Neuronal stem cell (in vitro differentiated cells): Measurements from ENCODE around the gene SZRD1.

Experiments used
- DNase-seq: peaks from one replicate; pipeline ENCODE4 v3.0.0-alpha.2; 2013; ENCODE audit warnings: low spot score
- H2AFZ ChIP-seq: one replicate; pipeline ENCODE4 v1.6.1; 2013; ENCODE audit warnings: mild to moderate bottlenecking, low read length, inconsistent platforms
- H2AK5ac ChIP-seq: 2 replicates; pipeline ENCODE4 v1.6.1; 2013; ENCODE audit warnings: low read depth, mild to moderate bottlenecking, inconsistent platforms, low read length, moderate library complexity, mixed read lengths
- H2BK120ac ChIP-seq: 2 replicates; pipeline ENCODE4 v1.6.1; 2013; ENCODE audit warnings: low read depth, mild to moderate bottlenecking, inconsistent platforms, low read length, moderate library complexity, mixed read lengths
- H2BK12ac ChIP-seq: one replicate; pipeline ENCODE4 v1.6.1; 2013; ENCODE audit warnings: low read length, inconsistent platforms
- H2BK15ac ChIP-seq: 2 replicates; pipeline ENCODE4 v1.6.1; 2013; ENCODE audit warnings: mild to moderate bottlenecking, low read length, inconsistent platforms, mixed read lengths
- H2BK5ac ChIP-seq: one replicate; pipeline ENCODE4 v1.6.1; 2013; ENCODE audit warnings: inconsistent platforms, mild to moderate bottlenecking, low read length, moderate library complexity
- H3K14ac ChIP-seq: one replicate; pipeline ENCODE4 v1.6.1; 2013; ENCODE audit warnings: low read length, inconsistent platforms
- H3K18ac ChIP-seq: 2 replicates; pipeline ENCODE4 v1.6.1; 2013; ENCODE audit warnings: low read length, inconsistent platforms
- H3K23ac ChIP-seq: 2 replicates; pipeline ENCODE4 v1.6.1; 2013; ENCODE audit warnings: low read depth, mild to moderate bottlenecking, mixed read lengths, low read length, inconsistent platforms; ENCODE audit not compliant: poor library complexity
- H3K27ac ChIP-seq: replicated peaks from 3 replicates; pipeline ENCODE4 v1.5.1; 2013; ENCODE audit warnings: low read length, inconsistent platforms
- H3K27me3 ChIP-seq, 3 experiments: 2 replicates each; pipeline ENCODE4 v1.6.1; 2013; ENCODE audit warnings: low read length in 3 of 3, mild to moderate bottlenecking in 2 of 3, inconsistent platforms in 1 of 3, low read depth in 1 of 3, mixed read lengths in 1 of 3, moderate library complexity in 1 of 3; ENCODE audit not compliant: control insufficient read depth in 3 of 3, insufficient read depth in 3 of 3
- H3K36me3 ChIP-seq, 2 donors: replicated peaks in 1 of 2; 2 replicates each; pipeline ENCODE4 v1.6.1; 2013; ENCODE audit warnings: low read length in 2 of 2; ENCODE audit not compliant: control insufficient read depth in 2 of 2, insufficient read depth in 2 of 2
- H3K4ac ChIP-seq: 2 replicates; pipeline ENCODE4 v1.6.1; 2013; ENCODE audit warnings: inconsistent platforms, mild to moderate bottlenecking, low read length, moderate library complexity
- H3K4me1 ChIP-seq, 2 donors: 1 replicate in 1 of 2; 2 replicates in 1 of 2; pipeline ENCODE4 v1.6.1; 2013; ENCODE audit warnings: low read length in 2 of 2, low read depth in 1 of 2; ENCODE audit not compliant: control insufficient read depth in 2 of 2, insufficient read depth in 1 of 2
- H3K4me2 ChIP-seq: one replicate; pipeline ENCODE4 v1.6.1; 2013; ENCODE audit warnings: mild to moderate bottlenecking, low read length, inconsistent platforms; ENCODE audit not compliant: insufficient read depth, poor library complexity, severe bottlenecking
- H3K4me3 ChIP-seq, 2 donors: 2 replicates each; pipeline ENCODE4 v1.5.1; 2013; ENCODE audit warnings: low read length in 2 of 2, mild to moderate bottlenecking in 2 of 2, inconsistent platforms in 1 of 2, moderate library complexity in 1 of 2
- H3K79me1 ChIP-seq: one replicate; pipeline ENCODE4 v1.6.1; 2013; ENCODE audit warnings: low read depth, mild to moderate bottlenecking, inconsistent platforms, low read length, moderate library complexity
- H3K9ac ChIP-seq: one replicate; pipeline ENCODE4 v1.6.1; 2013; ENCODE audit warnings: mild to moderate bottlenecking, low read depth, low read length, inconsistent platforms; ENCODE audit not compliant: poor library complexity
- H3K9me3 ChIP-seq, 2 donors: replicated peaks in 1 of 2; 2 replicates each; pipeline versions ENCODE3 to v1.6.1; 2013; ENCODE audit warnings: low read length in 2 of 2, mild to moderate bottlenecking in 2 of 2, inconsistent platforms in 1 of 2, low read depth in 1 of 2, mixed read lengths in 1 of 2, moderate library complexity in 1 of 2; ENCODE audit not compliant: control insufficient read depth in 2 of 2, insufficient read depth in 1 of 2
- H4K8ac ChIP-seq: one replicate; pipeline ENCODE4 v1.6.1; 2013; ENCODE audit warnings: low read depth, mild to moderate bottlenecking, inconsistent platforms, low read length, moderate library complexity
- H4K91ac ChIP-seq: one replicate; pipeline ENCODE4 v1.6.1; 2013; ENCODE audit warnings: low read length, low read depth, mild to moderate bottlenecking, inconsistent platforms; ENCODE audit not compliant: poor library complexity
- WGBS, 2 donors: extraction: QIAGEN DNeasy Blood & Tissue Kit; methylation state at CpG; one replicate each; pipeline ENCODE4 v1.1.7; 2013; ENCODE audit warnings: missing lambda C conversion rate in 2 of 2, mixed read lengths in 1 of 2; ENCODE audit not compliant: insufficient read length in 2 of 2, insufficient replicate concordance in 1 of 2; ENCODE audit errors: extremely low coverage in 2 of 2; 5-methylcytosine and 5-hydroxymethylcytosine counted together

Gene SZRD1

DNA sequence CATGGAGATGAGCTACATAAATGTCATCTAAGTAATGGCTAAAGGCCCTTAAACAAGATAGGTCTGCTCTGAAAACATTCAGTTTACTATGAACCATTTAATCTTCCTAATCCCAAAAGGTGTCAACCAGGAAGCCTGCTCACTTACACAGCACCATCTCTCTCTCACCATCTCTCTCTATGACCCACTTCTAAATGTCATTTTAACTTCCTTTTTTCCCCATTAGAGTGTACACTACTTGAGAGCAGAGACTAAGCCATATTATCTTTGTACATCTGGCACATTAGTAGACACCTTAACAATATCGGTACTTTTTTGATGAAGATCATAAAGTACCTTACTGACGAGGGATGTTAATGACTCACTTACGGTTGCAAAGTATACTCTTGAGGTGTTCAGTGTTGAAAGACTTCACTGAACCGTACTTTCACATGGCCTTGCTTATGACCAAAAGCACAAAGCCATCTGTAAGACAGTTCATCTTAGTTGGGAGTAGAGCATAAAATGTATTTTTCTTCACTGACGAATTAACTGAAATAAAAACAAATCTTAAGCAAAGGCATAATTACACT is 40.1 kb upstream of the SZRD1 start:
- Histone ChIP-seq H3K9me3 (no peaks in the 10 kb centered on the region), H3K14ac (no peak overlapping the region), H3K4ac (no peak overlapping the region), H3K18ac (no peak overlapping the region), H3K27me3 (no peaks in the 10 kb centered on the region), H2BK120ac (no peak overlapping the region), H3K79me1 (no peaks in the 10 kb centered on the region), H2AK5ac (no peak overlapping the region), H2BK5ac (no peak overlapping the region), H3K4me3 (no peak overlapping the region), H3K36me3 (peaks cover 0 to 14% of the 10 kb centered on the region in 2 donors), H3K4me2 (no peak overlapping the region), H3K23ac (no peak overlapping the region), H3K4me1 (no peaks in the 10 kb centered on the region), H3K27ac (no peak overlapping the region), H4K91ac (no peak overlapping the region), H2BK12ac (no peak overlapping the region), H4K8ac (no peak overlapping the region), H2BK15ac (no peak overlapping the region), H3K9ac (no peak overlapping the region), H2AFZ (no peak overlapping the region)
- DNase-seq, result no peak
- no CpG with 5 or more reads among the region's 5 CpGs for WGBS, 2 donors

DNA sequence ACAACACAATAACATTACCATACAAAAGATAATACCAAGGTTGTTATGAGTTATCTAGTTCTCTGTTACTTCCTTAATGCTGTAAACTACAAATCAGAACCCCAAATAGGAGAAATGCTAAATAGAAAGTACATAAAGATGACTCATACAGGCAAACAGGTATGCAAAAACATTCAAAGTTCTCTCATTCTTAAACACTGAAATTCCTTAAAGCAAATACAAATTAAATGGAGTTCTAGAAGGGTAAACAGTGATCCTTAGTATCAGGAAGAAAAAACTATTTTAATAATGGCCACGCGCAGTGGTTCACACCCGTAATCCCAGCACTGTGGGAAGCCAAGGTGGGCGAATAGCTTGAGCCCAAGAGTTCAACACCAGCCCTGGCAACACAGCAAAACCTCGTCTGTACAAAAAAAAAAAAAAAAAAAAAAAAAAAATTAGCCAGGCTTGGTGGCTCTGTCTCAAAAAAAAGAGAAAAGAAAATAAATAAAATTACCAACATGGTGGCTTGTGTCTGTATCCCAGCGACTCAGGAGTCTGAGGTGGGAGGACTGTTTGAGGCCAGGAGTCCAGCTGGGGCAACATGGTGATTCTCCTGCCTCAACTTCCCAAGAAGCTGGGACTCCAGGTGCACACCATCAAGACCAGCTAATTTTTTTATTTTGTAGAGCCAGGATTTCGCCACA is 32.2 kb upstream of the SZRD1 start:
- Histone ChIP-seq H3K27me3 (no peaks in the 10 kb centered on the region), H3K9me3 (no peaks in the 10 kb centered on the region), H3K4me3 (no peak overlapping the region), H2AK5ac (no peak overlapping the region), H3K4ac (no peak overlapping the region), H3K27ac (no peak overlapping the region), H2AFZ (no peak overlapping the region), H3K23ac (no peak overlapping the region), H3K9ac (no peak overlapping the region), H2BK15ac (no peak overlapping the region), H3K14ac (no peak overlapping the region), H4K91ac (no peak overlapping the region), H2BK12ac (no peak overlapping the region), H2BK120ac (no peak overlapping the region), H3K18ac (no peak overlapping the region), H2BK5ac (no peak overlapping the region), H3K36me3 (no peaks in the 10 kb centered on the region), H4K8ac (no peak overlapping the region), H3K4me2 (no peak overlapping the region), H3K79me1 (peaks cover 6% of the 10 kb centered on the region), H3K4me1 (no peaks in the 10 kb centered on the region)
- WGBS, 2 donors, result no CpG with 5 or more reads among the region's 7 CpGs
- DNase-seq, result no peak

DNA sequence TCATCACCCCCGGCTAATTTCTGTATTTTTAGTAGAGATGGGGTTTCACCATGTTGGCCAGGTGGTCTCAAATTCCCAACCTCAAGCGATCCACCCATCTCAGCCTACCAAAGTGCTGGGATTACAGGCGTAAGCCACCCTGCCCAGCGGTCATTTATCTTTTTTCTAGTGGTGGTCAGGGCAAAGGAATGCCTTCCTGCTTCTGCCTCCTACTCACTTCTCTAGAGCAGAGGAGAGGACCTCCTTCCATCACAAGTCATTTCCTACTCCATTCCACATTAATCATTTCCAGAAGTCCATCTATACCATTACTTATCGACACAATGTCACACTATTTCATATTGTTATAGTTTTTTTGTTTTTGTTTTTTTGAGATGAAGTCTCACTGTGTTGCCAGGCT is 28.1 kb upstream of the SZRD1 start:
- DNase-seq, result no peak
- H3K79me1 ChIP-seq, result peaks cover 6% of the 10 kb centered on the region
- no peak overlapping the region for H2AK5ac ChIP-seq
- no peak overlapping the region for H3K9ac ChIP-seq
- H2BK5ac ChIP-seq, result no peak overlapping the region
- H4K91ac ChIP-seq, result no peak overlapping the region
- no peak overlapping the region for H3K4ac ChIP-seq
- peaks cover 0 to 10% of the 10 kb centered on the region in 2 donors for H3K36me3 ChIP-seq
- H2BK15ac ChIP-seq, result no peak overlapping the region
- H2AFZ ChIP-seq, result no peak overlapping the region
- H2BK120ac ChIP-seq, result no peak overlapping the region
- H3K4me3 ChIP-seq, result no peak overlapping the region
- no peak overlapping the region for H2BK12ac ChIP-seq
- 100% methylated on average over 1 of the region's 5 CpGs; no CpG with 5 or more reads in 1 of the 2 donors for WGBS, 2 donors
- H4K8ac ChIP-seq, result no peak overlapping the region
- no peak overlapping the region for H3K27ac ChIP-seq
- no peak overlapping the region for H3K4me2 ChIP-seq
- no peak overlapping the region for H3K14ac ChIP-seq
- no peak overlapping the region for H3K23ac ChIP-seq
- H3K18ac ChIP-seq, result no peak overlapping the region
- H3K9me3 ChIP-seq, result no peaks in the 10 kb centered on the region
- H3K4me1 ChIP-seq, result no peaks in the 10 kb centered on the region
- H3K27me3 ChIP-seq, result no peaks in the 10 kb centered on the region

DNA sequence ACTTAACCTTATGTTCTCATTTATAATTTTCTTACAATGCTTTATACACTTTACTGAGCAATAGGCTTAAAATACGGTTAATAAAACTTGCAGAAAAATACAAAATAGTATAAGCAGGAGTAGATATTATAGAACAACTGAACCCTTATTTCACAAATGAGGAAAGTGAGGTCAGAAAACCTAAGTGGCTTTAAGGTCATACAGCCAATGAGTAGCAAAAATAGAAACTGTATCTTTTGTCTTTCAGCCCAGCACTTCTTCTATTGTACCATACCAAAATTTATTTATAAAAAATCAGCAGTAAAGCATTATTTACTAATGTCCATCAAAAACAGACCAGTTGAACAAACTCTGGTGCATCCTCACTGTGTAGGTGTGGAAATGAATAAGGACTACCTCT is 26.4 kb upstream of the SZRD1 start:
- Histone ChIP-seq H2BK15ac (no peak overlapping the region), H3K4me1 (no peaks in the 10 kb centered on the region), H4K8ac (no peak overlapping the region), H3K36me3 (peaks cover 0 to 10% of the 10 kb centered on the region in 2 donors), H3K18ac (no peak overlapping the region), H2AFZ (no peak overlapping the region), H3K27me3 (no peaks in the 10 kb centered on the region), H3K79me1 (peaks cover 6% of the 10 kb centered on the region), H3K4me3 (no peak overlapping the region), H4K91ac (no peak overlapping the region), H3K4me2 (no peak overlapping the region), H2AK5ac (no peak overlapping the region), H3K9me3 (no peaks in the 10 kb centered on the region), H3K4ac (no peak overlapping the region), H3K27ac (no peak overlapping the region), H2BK120ac (no peak overlapping the region), H2BK12ac (no peak overlapping the region), H3K9ac (no peak overlapping the region), H3K14ac (no peak overlapping the region), H2BK5ac (no peak overlapping the region), H3K23ac (no peak overlapping the region)
- WGBS, 2 donors, result no CpG with 5 or more reads among the region's 1 CpG
- no peak for DNase-seq
